ENCODE results near the gene ZFYVE27.

- TF ChIP-seq TAF1 (IDR thresholded peaks at IDR 0.05; ENCODE audit: low read depth) (peak; percentile 92), EP300 (IDR thresholded peaks at IDR 0.05; ENCODE audit: borderline replicate concordance) (peak; percentile 38; the same call in 1 of the 2 replicates), USF1 (IDR thresholded peaks at IDR 0.05) (peak; percentile 56), REST (IDR thresholded peaks at IDR 0.05; ENCODE audit: low read depth) (no peak; the same call in 1 of the 2 replicates), TEAD4 (IDR thresholded peaks at IDR 0.05) (no peak), MAX (IDR thresholded peaks at IDR 0.05) (peak; percentile 100)
Measured at GRCh38 chr10:97736902-97737769, at the start of gene ZFYVE27.
